Stomach (tissue), 4 donors: ENCODE results near the gene LMBRD2.

Experiments
- CTCF ChIP-seq, 7 experiments: fragments of 450-650 bp in 4 of 7; fragments of 200-600 bp in 3 of 7; sonication (generic) in 3 of 7; IDR thresholded peaks; one replicate each; pipeline ENCODE4 v1.5.1; 2016 to 2019; ENCODE audit warnings: antibody characterized with exemption in 7 of 7, control low read depth in 2 of 7, mild to moderate bottlenecking in 1 of 7
- EP300 ChIP-seq: sonication (generic); formaldehyde crosslinking; IDR thresholded peaks from one replicate; pipeline ENCODE4 v1.6.1; 2017; ENCODE audit warnings: antibody characterized with exemption
- POLR2A ChIP-seq, 4 donors: fragments of 450-650 bp; IDR thresholded peaks; one replicate each; pipeline ENCODE4 v1.6.1; 2016; ENCODE audit warnings: antibody characterized with exemption in 4 of 4, control low read depth in 2 of 4, mild to moderate bottlenecking in 1 of 4, moderate library complexity in 1 of 4
- POLR2AphosphoS5 ChIP-seq, 3 donors: sonication (generic); formaldehyde crosslinking; IDR thresholded peaks; one replicate each; pipeline ENCODE4 v1.6.1; 2016; ENCODE audit warnings: antibody characterized with exemption in 3 of 3

GRCh38 chr5:36066540-36067210 lies 85.0 kb downstream of the LMBRD2 start, which contains the start of gene UGT3A2:
- no peak for TF ChIP-seq POLR2A (IDR thresholded peaks at IDR 0.05)
- TF ChIP-seq CTCF (IDR thresholded peaks at IDR 0.05): no peak
- no peak for TF ChIP-seq EP300
- no peak for TF ChIP-seq POLR2AphosphoS5 (IDR thresholded peaks at IDR 0.05)
